Breast epithelium (tissue), 3 donors: Measurements from ENCODE around the gene COL9A1.

ENCODE experiments used
- POLR2A ChIP-seq: fragments of 450-650 bp; IDR thresholded peaks from one replicate; pipeline ENCODE4 v1.6.1; 2016; ENCODE audit warnings: antibody characterized with exemption, mild to moderate bottlenecking, moderate library complexity
- POLR2AphosphoS5 ChIP-seq, 3 donors: sonication (generic); formaldehyde crosslinking; IDR thresholded peaks; one replicate each; pipeline ENCODE4 v1.6.1; 2017; ENCODE audit warnings: antibody characterized with exemption in 3 of 3
- TF ChIP-seq, protein P1 (sequence below), 3 donors: fragments of 450-650 bp; IDR thresholded peaks; one replicate each; pipeline ENCODE4 v1.5.1; 2016 to 2017; ENCODE audit warnings: antibody characterized with exemption in 3 of 3, mild to moderate bottlenecking in 3 of 3, moderate library complexity in 3 of 3

GRCh38 chr6:70351461-70351860, 48.6 kb upstream of the COL9A1 start:
- TF ChIP-seq POLR2AphosphoS5 (IDR thresholded peaks at IDR 0.05) = no peak
- TF ChIP-seq, protein P1, sequence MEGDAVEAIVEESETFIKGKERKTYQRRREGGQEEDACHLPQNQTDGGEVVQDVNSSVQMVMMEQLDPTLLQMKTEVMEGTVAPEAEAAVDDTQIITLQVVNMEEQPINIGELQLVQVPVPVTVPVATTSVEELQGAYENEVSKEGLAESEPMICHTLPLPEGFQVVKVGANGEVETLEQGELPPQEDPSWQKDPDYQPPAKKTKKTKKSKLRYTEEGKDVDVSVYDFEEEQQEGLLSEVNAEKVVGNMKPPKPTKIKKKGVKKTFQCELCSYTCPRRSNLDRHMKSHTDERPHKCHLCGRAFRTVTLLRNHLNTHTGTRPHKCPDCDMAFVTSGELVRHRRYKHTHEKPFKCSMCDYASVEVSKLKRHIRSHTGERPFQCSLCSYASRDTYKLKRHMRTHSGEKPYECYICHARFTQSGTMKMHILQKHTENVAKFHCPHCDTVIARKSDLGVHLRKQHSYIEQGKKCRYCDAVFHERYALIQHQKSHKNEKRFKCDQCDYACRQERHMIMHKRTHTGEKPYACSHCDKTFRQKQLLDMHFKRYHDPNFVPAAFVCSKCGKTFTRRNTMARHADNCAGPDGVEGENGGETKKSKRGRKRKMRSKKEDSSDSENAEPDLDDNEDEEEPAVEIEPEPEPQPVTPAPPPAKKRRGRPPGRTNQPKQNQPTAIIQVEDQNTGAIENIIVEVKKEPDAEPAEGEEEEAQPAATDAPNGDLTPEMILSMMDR (IDR thresholded peaks at IDR 0.05) = no peak
- TF ChIP-seq POLR2A = no peak
